Tibial artery (tissue), 4 donors: Measurements from ENCODE around the gene ACBD4.

Experiments
- DNase-seq, 2 donors: peaks; one replicate each; pipeline ENCODE4 v3.0.0-alpha.2; 2019
- H3K27ac ChIP-seq, 2 donors: fragments of 200-600 bp; sonication (generic) in 1 of 2; 1 replicate in 1 of 2; 2 replicates in 1 of 2; pipeline ENCODE4 v1.5.1; 2018 to 2019; ENCODE audit warnings: mild to moderate bottlenecking in 1 of 2
- H3K27me3 ChIP-seq, 2 donors: fragments of 200-600 bp; sonication (generic) in 1 of 2; one replicate each; pipeline versions ENCODE4 v1.5.1 to v1.6.0; 2016 to 2019
- H3K36me3 ChIP-seq, 3 donors: fragments of 200-600 bp; sonication (generic) in 2 of 3; one replicate each; pipeline ENCODE4 v1.5.1; 2016 to 2019; ENCODE audit warnings: mild to moderate bottlenecking in 2 of 3
- H3K4me1 ChIP-seq, 4 donors: fragments of 200-600 bp; sonication (generic) in 2 of 4; 1 replicate in 3 of 4; 2 replicates in 1 of 4; pipeline ENCODE4 v1.5.1; 2016 to 2019
- H3K4me3 ChIP-seq, 2 donors: fragments of 200-600 bp; sonication (generic) in 1 of 2; 1 replicate in 1 of 2; 2 replicates in 1 of 2; pipeline ENCODE4 v1.5.1; 2018 to 2019; ENCODE audit warnings: mild to moderate bottlenecking in 2 of 2
- H3K9me3 ChIP-seq, 3 donors: fragments of 200-600 bp; sonication (generic) in 1 of 3; one replicate each; pipeline ENCODE4 v1.5.1; 2016 to 2019
- CTCF ChIP-seq, 2 experiments: fragments of 200-600 bp in 1 of 2; fragments of 450-650 bp in 1 of 2; IDR thresholded peaks; one replicate each; pipeline ENCODE4 v1.5.1; 2017 to 2019; ENCODE audit warnings: antibody characterized with exemption in 2 of 2, mild to moderate bottlenecking in 1 of 2, moderate library complexity in 1 of 2
- intact Hi-C: fragments of 100-400 bp; cut with DNase I; formaldehyde crosslinking; loops from one replicate; pipeline ENCODE4 v1.15.0; 2023; ENCODE audit warnings: low total_unique reads

The ACBD4 gene

GRCh38 chr17:45146592-45146889 is 11.1 kb downstream of the ACBD4 start:
- Histone ChIP-seq H3K36me3 (no peaks in the 10 kb centered on the region), H3K27ac (peak overlapping the region; percentile 95 to 99), H3K27me3 (no peaks in the 10 kb centered on the region), H3K9me3 (no peaks in the 10 kb centered on the region), H3K4me1 (peaks cover 0 to 53% (median 42%) of the 10 kb centered on the region in 4 donors), H3K4me3 (peak overlapping the region; percentile 74 to 78)
- no peak for DNase-seq
- intact Hi-C loops = no loop called here
- TF ChIP-seq CTCF (IDR thresholded peaks at IDR 0.05) = no peak

- peak; percentile 75 to 89 for DNase-seq
- intact Hi-C loops = no loop called here
These were observed 11.5 kb downstream of the ACBD4 start for GRCh38 chr17:45146890-45147580.

GRCh38 chr17:45147581-45148182 is 12.2 kb downstream of the ACBD4 start:
- H3K36me3 ChIP-seq = no peaks in the 10 kb centered on the region
- H3K4me1 ChIP-seq = peaks cover 0 to 65% (median 54%) of the 10 kb centered on the region in 4 donors
- H3K4me3 ChIP-seq = peak overlapping the region; percentile 74 to 78
- H3K9me3 ChIP-seq = no peaks in the 10 kb centered on the region
- peak overlapping the region; percentile 95 to 99 for H3K27ac ChIP-seq
- H3K27me3 ChIP-seq = no peaks in the 10 kb centered on the region
- intact Hi-C loops = no loop called here
- DNase-seq = peak; percentile 77 to 90
- TF ChIP-seq CTCF (IDR thresholded peaks at IDR 0.05) = no peak

More at GRCh38 chr17:45146890-45147580, 11.5 kb downstream of the ACBD4 start:
- no peak for TF ChIP-seq CTCF (IDR thresholded peaks at IDR 0.05)
- Histone ChIP-seq H3K4me3 (peak overlapping the region; percentile 74 to 78), H3K4me1 (peaks cover 0 to 58% (median 47%) of the 10 kb centered on the region in 4 donors), H3K27me3 (no peaks in the 10 kb centered on the region), H3K27ac (peak overlapping the region; percentile 95 to 99), H3K36me3 (no peaks in the 10 kb centered on the region), H3K9me3 (no peaks in the 10 kb centered on the region)

GRCh38 chr17:45148183-45149036 is 12.9 kb downstream of the ACBD4 start, which contains the start of gene HEXIM1:
TSS of gene HEXIM1 (plus strand) at chr17:45148475. CDS start at chr17:45149191, 716 bp downstream.
- peak; percentile 99 to 100 for DNase-seq
- H3K4me3 ChIP-seq = peak within 1 kb of the TSS; percentile 74 to 78
- peaks cover 0 to 61% (median 53%) of the 10 kb centered on the region in 4 donors for H3K4me1 ChIP-seq
- intact Hi-C loops = no loop called here
- TF ChIP-seq CTCF (IDR thresholded peaks at IDR 0.05) = no peak
- H3K27ac ChIP-seq = peak within 1 kb of the TSS; percentile 97 to 99
- H3K27me3 ChIP-seq = no peaks in the 10 kb centered on the region
- H3K9me3 ChIP-seq = no peaks in the 10 kb centered on the region
- H3K36me3 ChIP-seq = no peaks in the 10 kb centered on the region

GRCh38 chr17:45149037-45149668 is 13.7 kb downstream of the ACBD4 start:
- peak overlapping the region; percentile 95 to 97 for H3K27ac ChIP-seq
- no peaks in the 10 kb centered on the region for H3K36me3 ChIP-seq
- intact Hi-C loops = no loop called here
- TF ChIP-seq CTCF (IDR thresholded peaks at IDR 0.05) = peak; percentile 74 to 94
- H3K4me3 ChIP-seq = peak overlapping the region; percentile 74 to 78
- H3K9me3 ChIP-seq = no peaks in the 10 kb centered on the region
- peaks cover 0 to 63% (median 48%) of the 10 kb centered on the region in 4 donors for H3K4me1 ChIP-seq
- DNase-seq = peak; percentile 84 to 95
- H3K27me3 ChIP-seq = no peaks in the 10 kb centered on the region
